ENCODE data around the gene NIPBL. TPM values are rescaled to one million over a fixed set of nuclear protein-coding genes. Genes with fewer than 3 reads are reported as not detected.

NIPBL gene
- total and polyA plus RNA-seq, 2 of the 13 experiments (the other 11 are each of a cell fraction or from before 2014, with no cell fraction given), result 12.3 to 32.3 TPM

DNA sequence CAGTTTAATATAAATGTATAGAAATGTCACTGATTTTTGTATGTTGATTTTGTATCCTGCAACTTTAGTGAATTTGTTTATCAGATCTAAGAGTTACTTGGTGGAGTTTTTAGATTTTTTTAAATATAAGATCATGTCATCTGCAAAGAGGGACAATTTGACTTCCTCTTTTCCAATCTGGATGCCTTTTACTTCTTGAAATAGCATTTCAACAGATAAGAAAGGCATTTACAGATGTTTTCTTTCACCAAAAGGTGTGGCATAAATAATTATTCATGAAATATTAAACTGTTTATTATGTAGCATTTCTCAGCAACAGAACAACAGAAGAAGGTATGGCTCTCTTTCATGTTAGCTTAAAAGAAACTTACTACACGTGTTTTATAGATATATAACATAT lies 34.9 kb upstream of the NIPBL start (continued):
- TF ChIP-seq, protein P1, sequence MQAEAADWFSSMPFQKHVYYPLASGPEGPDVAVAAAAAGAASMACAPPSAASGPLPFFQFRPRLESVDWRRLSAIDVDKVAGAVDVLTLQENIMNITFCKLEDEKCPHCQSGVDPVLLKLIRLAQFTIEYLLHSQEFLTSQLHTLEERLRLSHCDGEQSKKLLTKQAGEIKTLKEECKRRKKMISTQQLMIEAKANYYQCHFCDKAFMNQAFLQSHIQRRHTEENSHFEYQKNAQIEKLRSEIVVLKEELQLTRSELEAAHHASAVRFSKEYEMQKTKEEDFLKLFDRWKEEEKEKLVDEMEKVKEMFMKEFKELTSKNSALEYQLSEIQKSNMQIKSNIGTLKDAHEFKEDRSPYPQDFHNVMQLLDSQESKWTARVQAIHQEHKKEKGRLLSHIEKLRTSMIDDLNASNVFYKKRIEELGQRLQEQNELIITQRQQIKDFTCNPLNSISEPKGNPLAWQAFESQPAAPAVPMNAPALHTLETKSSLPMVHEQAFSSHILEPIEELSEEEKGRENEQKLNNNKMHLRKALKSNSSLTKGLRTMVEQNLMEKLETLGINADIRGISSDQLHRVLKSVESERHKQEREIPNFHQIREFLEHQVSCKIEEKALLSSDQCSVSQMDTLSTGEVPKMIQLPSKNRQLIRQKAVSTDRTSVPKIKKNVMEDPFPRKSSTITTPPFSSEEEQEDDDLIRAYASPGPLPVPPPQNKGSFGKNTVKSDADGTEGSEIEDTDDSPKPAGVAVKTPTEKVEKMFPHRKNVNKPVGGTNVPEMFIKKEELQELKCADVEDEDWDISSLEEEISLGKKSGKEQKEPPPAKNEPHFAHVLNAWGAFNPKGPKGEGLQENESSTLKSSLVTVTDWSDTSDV (CRISPR knock-in tag; IDR thresholded peaks at IDR 0.05), result no peak
- no peak for TF ChIP-seq NR2F6 (IDR thresholded peaks at IDR 0.05)
- no peak for TF ChIP-seq NR2F6 (CRISPR knock-in tag; IDR thresholded peaks at IDR 0.05)
- TF ChIP-seq, protein P2, sequence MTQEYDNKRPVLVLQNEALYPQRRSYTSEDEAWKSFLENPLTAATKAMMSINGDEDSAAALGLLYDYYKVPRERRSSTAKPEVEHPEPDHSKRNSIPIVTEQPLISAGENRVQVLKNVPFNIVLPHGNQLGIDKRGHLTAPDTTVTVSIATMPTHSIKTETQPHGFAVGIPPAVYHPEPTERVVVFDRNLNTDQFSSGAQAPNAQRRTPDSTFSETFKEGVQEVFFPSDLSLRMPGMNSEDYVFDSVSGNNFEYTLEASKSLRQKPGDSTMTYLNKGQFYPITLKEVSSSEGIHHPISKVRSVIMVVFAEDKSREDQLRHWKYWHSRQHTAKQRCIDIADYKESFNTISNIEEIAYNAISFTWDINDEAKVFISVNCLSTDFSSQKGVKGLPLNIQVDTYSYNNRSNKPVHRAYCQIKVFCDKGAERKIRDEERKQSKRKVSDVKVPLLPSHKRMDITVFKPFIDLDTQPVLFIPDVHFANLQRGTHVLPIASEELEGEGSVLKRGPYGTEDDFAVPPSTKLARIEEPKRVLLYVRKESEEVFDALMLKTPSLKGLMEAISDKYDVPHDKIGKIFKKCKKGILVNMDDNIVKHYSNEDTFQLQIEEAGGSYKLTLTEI (CRISPR knock-in tag; conservative IDR thresholded peaks at IDR 0.05), result no peak
- TF ChIP-seq ZSCAN12 (CRISPR knock-in tag; IDR thresholded peaks at IDR 0.05), result no peak
- TF ChIP-seq, protein P3, sequence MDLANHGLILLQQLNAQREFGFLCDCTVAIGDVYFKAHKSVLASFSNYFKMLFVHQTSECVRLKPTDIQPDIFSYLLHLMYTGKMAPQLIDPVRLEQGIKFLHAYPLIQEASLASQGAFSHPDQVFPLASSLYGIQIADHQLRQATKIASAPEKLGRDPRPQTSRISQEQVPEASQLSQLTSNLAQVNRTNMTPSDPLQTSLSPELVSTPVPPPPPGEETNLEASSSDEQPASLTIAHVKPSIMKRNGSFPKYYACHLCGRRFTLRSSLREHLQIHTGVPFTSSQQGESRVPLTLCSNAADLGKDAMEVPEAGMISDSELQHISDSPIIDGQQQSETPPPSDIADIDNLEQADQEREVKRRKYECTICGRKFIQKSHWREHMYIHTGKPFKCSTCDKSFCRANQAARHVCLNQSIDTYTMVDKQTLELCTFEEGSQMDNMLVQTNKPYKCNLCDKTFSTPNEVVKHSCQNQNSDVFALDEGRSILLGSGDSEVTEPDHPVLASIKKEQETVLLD (CRISPR knock-in tag; IDR thresholded peaks at IDR 0.05; ENCODE audit: low read depth), result no peak
- TF ChIP-seq ZNF230 (CRISPR knock-in tag; IDR thresholded peaks at IDR 0.05), result no peak
- TF ChIP-seq SAFB2 (CRISPR knock-in tag; IDR thresholded peaks at IDR 0.05; ENCODE audit: borderline replicate concordance, low read depth), result no peak
- no peak for TF ChIP-seq ZFX (CRISPR knock-in tag; IDR thresholded peaks at IDR 0.05; ENCODE audit: low read depth)

All from HepG2 (cell line).